GM18526 (cell line): Measurements from ENCODE around the gene ASS1.

Experiments used
- POLR2A ChIP-seq: IDR thresholded peaks from 3 replicates; pipeline ENCODE4 v1.6.1; 2011; ENCODE audit not compliant: insufficient read length; ENCODE audit errors: extremely low read depth

ASS1 gene

GRCh38 chr9:130536701-130537107 is 91.9 kb downstream of the ASS1 start:
- TF ChIP-seq POLR2A: no peak

DNA sequence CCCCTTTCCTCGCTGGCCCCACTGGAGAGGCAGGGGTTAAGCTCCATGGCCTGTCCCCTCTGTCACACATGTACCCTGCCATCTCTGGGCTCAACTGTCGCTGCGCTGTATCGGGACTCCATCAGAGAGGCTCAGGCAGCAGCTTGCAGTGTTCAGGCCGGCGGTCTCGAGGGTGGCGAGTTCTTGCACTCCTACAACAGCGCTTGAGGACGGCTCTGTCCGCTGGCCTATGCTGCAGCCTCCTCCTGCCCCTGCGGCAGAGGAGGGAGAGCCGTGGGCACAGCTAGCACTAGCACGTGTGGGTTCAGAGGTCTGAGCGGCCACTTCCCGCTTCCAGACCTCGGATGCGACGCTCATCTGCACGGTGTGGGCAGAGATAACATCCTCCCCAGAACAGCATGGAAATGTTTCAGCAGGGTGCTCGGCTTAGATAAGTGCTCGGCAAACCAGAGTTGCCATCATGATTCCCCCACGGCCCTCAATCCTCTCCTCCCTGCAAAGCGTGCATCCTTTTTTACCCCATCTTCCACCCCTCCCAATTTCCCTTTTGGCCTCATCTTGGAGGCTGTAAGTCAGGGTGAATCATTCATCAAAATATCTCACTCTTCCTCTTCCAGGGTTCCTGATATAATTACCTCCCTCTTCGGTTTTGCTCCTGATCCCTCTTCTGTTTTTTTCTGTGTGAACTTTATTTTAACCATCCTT is 92.7 kb downstream of the ASS1 start:
- TF ChIP-seq POLR2A: no peak

DNA sequence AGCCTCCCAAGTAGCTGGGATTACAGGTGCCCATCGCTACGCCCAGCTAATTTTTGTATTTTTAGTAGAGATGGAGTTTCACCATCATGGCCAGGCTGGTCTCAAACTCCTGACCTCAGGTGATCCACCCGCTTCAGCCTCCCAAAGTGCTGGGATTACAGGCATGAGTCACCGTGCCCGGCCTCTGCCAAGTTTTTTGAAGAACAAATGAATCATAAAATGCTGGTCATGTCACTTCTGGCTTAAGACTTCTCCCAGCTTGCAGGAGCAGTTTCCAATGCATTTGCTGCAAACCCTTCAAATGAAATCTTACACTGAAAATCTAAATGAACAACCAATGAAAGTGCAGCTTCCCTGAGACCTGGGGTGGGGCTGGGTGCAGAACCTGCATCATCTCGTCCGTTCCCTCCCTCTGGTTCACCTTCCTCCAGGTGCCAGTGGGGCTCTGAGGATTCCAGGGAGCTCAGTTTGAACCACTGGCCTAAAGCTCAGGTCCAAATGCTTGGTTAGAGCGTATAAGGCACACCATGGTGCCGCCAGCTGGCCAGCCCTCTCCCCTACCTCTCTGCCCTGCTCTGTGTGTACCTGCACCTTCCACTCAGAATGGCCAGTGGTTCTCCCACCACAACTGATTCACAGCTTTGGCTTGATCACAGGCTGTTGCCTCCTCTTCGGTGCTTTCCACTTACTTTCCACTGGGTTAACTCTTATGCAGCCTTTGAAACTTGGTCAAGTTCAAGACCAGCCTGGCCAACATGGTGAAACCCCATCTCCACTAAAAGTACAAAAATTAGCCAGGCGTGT is 94.9 kb downstream of the ASS1 start:
- TF ChIP-seq POLR2A: no peak

DNA sequence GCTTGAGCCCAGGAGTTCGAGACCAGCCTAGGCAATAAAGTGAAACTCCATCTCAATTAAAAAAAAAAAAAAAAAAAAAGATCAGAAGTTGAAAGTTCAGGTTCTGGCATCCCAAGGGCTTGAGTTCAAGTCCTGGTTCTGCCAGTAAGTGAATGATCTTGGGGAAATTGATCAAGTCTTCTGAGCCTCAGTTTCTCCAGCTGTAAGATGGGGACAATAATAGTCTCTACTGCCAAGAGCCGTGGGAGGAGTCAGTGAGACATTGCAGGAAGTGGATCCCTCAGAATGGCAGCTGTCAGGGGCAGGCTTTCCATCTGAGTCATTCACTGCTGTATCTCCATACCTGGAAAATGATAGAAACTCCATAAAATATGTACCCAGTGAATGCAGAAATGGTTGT is 96.8 kb downstream of the ASS1 start:
- no peak for TF ChIP-seq POLR2A

GRCh38 chr9:130542038-130542437 is 97.3 kb downstream of the ASS1 start:
- no peak for TF ChIP-seq POLR2A

- no peak for TF ChIP-seq POLR2A
Observed at GRCh38 chr9:130542457-130543228, 97.9 kb downstream of the ASS1 start.

GRCh38 chr9:130543368-130543767 is 98.6 kb downstream of the ASS1 start:
- no peak for TF ChIP-seq POLR2A

DNA sequence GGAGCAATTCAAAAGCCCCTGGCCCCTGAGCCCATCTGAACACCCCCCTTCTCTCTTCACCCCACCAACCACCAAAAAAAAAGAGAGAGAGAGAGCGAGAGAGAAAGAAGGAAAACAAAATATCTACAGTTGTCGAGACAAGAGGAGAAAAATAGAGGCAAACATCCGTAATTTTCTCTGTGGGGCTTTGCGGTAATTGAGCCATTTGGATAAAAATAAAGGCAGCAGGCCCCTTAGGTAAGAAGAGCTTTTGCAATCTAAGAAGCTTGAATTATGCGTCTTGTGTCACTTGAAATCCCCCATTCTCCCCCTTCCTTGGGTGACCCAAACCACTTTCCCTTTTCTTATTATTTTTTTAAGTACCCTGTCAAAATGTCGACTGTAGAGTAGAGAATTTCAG is 99.1 kb downstream of the ASS1 start:
- TF ChIP-seq POLR2A: no peak

- no peak for TF ChIP-seq POLR2A
Observed at GRCh38 chr9:130544364-130544763, 99.6 kb downstream of the ASS1 start.

DNA sequence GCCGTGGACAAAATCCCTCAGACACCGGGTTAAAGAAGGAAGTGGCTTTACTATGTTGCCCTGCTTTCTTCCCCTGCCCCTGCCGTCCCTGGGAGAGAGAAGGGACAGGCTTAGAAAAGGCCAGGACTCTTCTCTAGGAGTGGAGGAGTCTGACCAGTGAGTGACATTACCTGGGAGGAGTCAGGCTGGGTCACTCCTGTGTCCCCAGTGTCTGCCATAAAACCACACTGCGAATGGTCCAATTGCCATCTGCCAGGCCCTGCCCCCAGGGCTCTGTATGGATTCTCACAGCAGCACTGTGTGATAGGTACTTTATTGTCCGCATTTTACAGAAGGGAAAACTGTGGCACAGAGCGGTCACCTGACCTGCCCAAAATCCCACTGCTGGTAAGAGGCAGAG is 103.3 kb downstream of the ASS1 start:
- TF ChIP-seq POLR2A: no peak

GRCh38 chr9:130549093-130549735 is 104.5 kb downstream of the ASS1 start:
- TF ChIP-seq POLR2A: no peak
